GM23338 (cell line): ENCODE data around the gene MPPED1. TPM values are rescaled to one million over a fixed set of nuclear protein-coding genes. Genes with fewer than 3 reads are reported as not detected.

Experiments used
- ATAC-seq: fragments of 200-7000 bp; cut with Tn5 transposase; 3 replicates; pipeline ENCODE4 v1.9.1; 2020
- DNase-seq: peaks from one replicate; pipeline ENCODE4 v3.0.0-alpha.2; 2015; ENCODE audit warnings: low spot score
- H2AFZ ChIP-seq: fragments of 200-600 bp; sonication (generic); 2 replicates; pipeline ENCODE4 v1.8.0; 2016; ENCODE audit warnings: antibody characterized with exemption, mild to moderate bottlenecking, moderate library complexity
- H3F3A ChIP-seq: fragments of 200-600 bp; sonication (generic); replicated peaks from 2 replicates; pipeline ENCODE4 v1.8.0; 2017; ENCODE audit warnings: antibody characterized with exemption, mixed run types, low read depth
- H3K27ac ChIP-seq: fragments of 200-600 bp; sonication (generic); 2 replicates; pipeline ENCODE4 v1.6.1; 2016; ENCODE audit warnings: low read depth
- H3K27me3 ChIP-seq: fragments of 200-600 bp; sonication (generic); 2 replicates; pipeline ENCODE4 v1.8.0; 2016; ENCODE audit warnings: mild to moderate bottlenecking, mixed run types, moderate library complexity; ENCODE audit not compliant: insufficient read depth
- H3K36me3 ChIP-seq: fragments of 200-600 bp; sonication (generic); 2 replicates; pipeline ENCODE4 v1.8.0; 2016; ENCODE audit warnings: mild to moderate bottlenecking; ENCODE audit not compliant: insufficient read depth
- H3K4me1 ChIP-seq: fragments of 200-600 bp; sonication (generic); 2 replicates; pipeline ENCODE4 v1.8.0; 2016; ENCODE audit warnings: mild to moderate bottlenecking, moderate library complexity; ENCODE audit not compliant: insufficient read depth
- H3K4me2 ChIP-seq: fragments of 200-600 bp; sonication (generic); 2 replicates; pipeline ENCODE4 v1.7.1; 2017; ENCODE audit warnings: mixed run types
- H3K4me3 ChIP-seq: fragments of 200-600 bp; sonication (generic); 2 replicates; pipeline ENCODE4 v1.6.1; 2016; ENCODE audit warnings: mixed run types
- H3K79me2 ChIP-seq: fragments of 200-600 bp; sonication (generic); replicated peaks from 2 replicates; pipeline ENCODE4 v1.8.0; 2017; ENCODE audit warnings: mild to moderate bottlenecking; ENCODE audit not compliant: insufficient read depth
- H3K9me2 ChIP-seq: fragments of 200-600 bp; sonication (generic); 2 replicates; pipeline ENCODE4 v1.8.0; 2017; ENCODE audit not compliant: insufficient read depth
- H4K20me1 ChIP-seq: fragments of 200-600 bp; sonication (generic); replicated peaks from 2 replicates; pipeline ENCODE4 v1.8.0; 2017; ENCODE audit warnings: mild to moderate bottlenecking; ENCODE audit not compliant: insufficient read depth
- H3K27ac Mint-ChIP-seq: 2 replicates; pipeline ENCODE4 v1.8.0; 2020; ENCODE audit warnings: inconsistent platforms, mild to moderate bottlenecking, moderate library complexity, mixed read lengths
- H3K27me3 Mint-ChIP-seq: 3 replicates; pipeline ENCODE4 v1.8.0; 2022; ENCODE audit warnings: low read depth, mild to moderate bottlenecking, moderate library complexity, mixed read lengths, inconsistent platforms; ENCODE audit not compliant: insufficient read depth, poor library complexity
- H3K36me3 Mint-ChIP-seq: 3 replicates; pipeline ENCODE4 v1.8.0; 2021; ENCODE audit warnings: low read depth, mild to moderate bottlenecking, inconsistent platforms, moderate library complexity, mixed read lengths
- H3K4me1 Mint-ChIP-seq: 3 replicates; pipeline ENCODE4 v1.8.0; 2020; ENCODE audit warnings: mild to moderate bottlenecking, inconsistent platforms, mixed read lengths
- H3K4me3 Mint-ChIP-seq: 3 replicates; pipeline ENCODE4 v1.8.0; 2021; ENCODE audit warnings: moderate library complexity, mild to moderate bottlenecking, inconsistent platforms, mixed read lengths
- H3K9me3 Mint-ChIP-seq: 3 replicates; pipeline ENCODE4 v1.8.0; 2020; ENCODE audit warnings: moderate library complexity, mild to moderate bottlenecking, inconsistent platforms, mixed read lengths
- CREB1 ChIP-seq: fragments of 250-450 bp; sonication (Bioruptor Pico); IDR thresholded peaks from 2 replicates; pipeline ENCODE4 v1.5.0; 2020; ENCODE audit warnings: low read depth, mild to moderate bottlenecking, moderate library complexity
- CTCF ChIP-seq, 2 experiments: fragments of 200-600 bp in 1 of 2; sonication (generic) in 1 of 2; conservative IDR thresholded peaks; 2 replicates each; pipeline versions ENCODE4 v1.5.1 to v1.6.1; 2016 to 2017; ENCODE audit warnings: antibody characterized with exemption in 2 of 2, low read depth in 2 of 2, mild to moderate bottlenecking in 2 of 2, moderate library complexity in 1 of 2
- ETS1 ChIP-seq: IDR thresholded peaks from 2 replicates; pipeline ENCODE4 v1.6.1; 2016; ENCODE audit warnings: antibody characterized with exemption
- ZNF331 ChIP-seq: fragments of 250-450 bp; sonication (Bioruptor Pico); IDR thresholded peaks from 2 replicates; pipeline ENCODE4 v1.5.0; 2020; ENCODE audit warnings: low read depth, mild to moderate bottlenecking, moderate library complexity
- ZNF462 ChIP-seq: fragments of 250-450 bp; sonication (Bioruptor Pico); IDR thresholded peaks from 2 replicates; pipeline ENCODE4 v1.5.0; 2020; ENCODE audit warnings: mild to moderate bottlenecking, moderate library complexity
- polyA plus RNA-seq: library from polyadenylated mRNA; unstranded; fragments of >200 nt; fragmentation: Nextera tagmentation; extraction: Ambion mirVana; gene quantifications from 2 replicates; pipeline ENCODE4 v1.2.1, GENCODE V29; 2016
- total RNA-seq: library from RNA; depleted of rRNA; stranded (reverse); fragments of >200 nt; shearing (Covaris generic); gene quantifications from 2 replicates; pipeline ENCODE4 v1.2.3, GENCODE V29; 2014

MPPED1 gene
- total and polyA plus RNA-seq, 2 experiments from 2014 or later = 0.56 TPM; not detected in 1

- TF ChIP-seq ZNF462 (CRISPR knock-in tag) = no peak
- TF ChIP-seq ZNF331 (CRISPR knock-in tag) = no peak
- TF ChIP-seq CREB1 (CRISPR knock-in tag) = no peak
- TF ChIP-seq ETS1 = no peak
These were observed 15.0 kb downstream of the MPPED1 start (continued) for GRCh38 chr22:43426816-43427215.

GRCh38 chr22:43427296-43428004, 15.6 kb downstream of the MPPED1 start:
- H3K27ac ChIP-seq = no peak overlapping the region
- no peak overlapping the region for H3K27ac Mint-ChIP-seq
- TF ChIP-seq ZNF331 (CRISPR knock-in tag) (no peak), CTCF (conservative IDR thresholded peaks at IDR 0.05; ENCODE audit: low read depth in 2 of 2) (peak; percentile 48 to 53)
- no peaks in the 10 kb centered on the region for H3K4me1 ChIP-seq
- ATAC-seq (peak; percentile 42), DNase-seq (peak; percentile 50)
- no peak overlapping the region for H3K4me2 ChIP-seq
- no peaks in the 10 kb centered on the region for H3F3A ChIP-seq
- H3K27me3 ChIP-seq = no peaks in the 10 kb centered on the region
- H2AFZ ChIP-seq = no peak overlapping the region
- H3K36me3 Mint-ChIP-seq = no peaks in the 10 kb centered on the region
- no peaks in the 10 kb centered on the region for H3K9me3 Mint-ChIP-seq
- H4K20me1 ChIP-seq = no peaks in the 10 kb centered on the region
- H3K4me3 Mint-ChIP-seq = no peak overlapping the region
- H3K36me3 ChIP-seq = no peaks in the 10 kb centered on the region
- no peaks in the 10 kb centered on the region for H3K9me2 ChIP-seq
- no peaks in the 10 kb centered on the region for H3K79me2 ChIP-seq
- H3K4me3 ChIP-seq = no peak overlapping the region
- peaks cover 19% of the 10 kb centered on the region for H3K4me1 Mint-ChIP-seq
- peaks cover 12% of the 10 kb centered on the region for H3K27me3 Mint-ChIP-seq
